ENCODE data around the gene TMEM147. TPM values are rescaled to one million over a fixed set of nuclear protein-coding genes. Genes with fewer than 3 reads are reported as not detected.

TMEM147 gene
- total RNA-seq, 4 donors from 2014 or later, result 47.3 to 109 (median 91.6) TPM

DNA sequence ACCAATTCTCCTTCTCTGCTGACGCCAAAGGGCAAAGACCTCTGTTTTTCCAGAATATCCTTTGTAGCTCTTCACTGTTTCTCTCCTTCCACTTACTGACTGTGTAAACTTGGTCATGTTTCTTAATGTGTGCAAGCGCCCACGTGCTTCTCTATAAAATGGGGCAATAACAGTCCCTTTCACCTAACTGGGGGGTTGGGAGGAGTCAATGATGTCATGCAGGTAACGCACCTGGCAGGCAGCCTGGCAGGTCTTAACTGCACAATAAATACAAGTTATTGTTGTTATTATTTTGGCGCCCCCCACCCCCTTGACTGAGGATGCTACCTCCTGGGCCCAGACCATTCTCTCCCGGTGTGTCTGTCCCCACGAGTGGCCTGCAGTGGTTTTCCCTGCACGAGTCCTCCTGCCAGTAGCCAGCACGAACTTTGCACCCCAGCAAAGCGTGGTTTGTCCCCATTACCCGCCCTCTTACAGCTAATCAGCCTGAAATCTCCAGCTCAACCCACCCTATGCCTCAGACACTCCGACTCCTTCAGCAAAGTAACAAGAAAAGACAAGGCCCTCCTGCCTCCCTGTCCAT, 22.6 kb upstream of the TMEM147 start:
- intact Hi-C loops (cut with DNase I), result no loop called here
- Histone ChIP-seq H3K4me3 (no peak overlapping the region), H3K4me1 (no peaks in the 10 kb centered on the region), H3K27me3 (peaks cover 0 to 62% (median 0%) of the 10 kb centered on the region in 4 donors), H3K9me3 (no peaks in the 10 kb centered on the region), H3K36me3 (no peaks in the 10 kb centered on the region), H3K27ac (replicated peaks in 1 of 4) (no peak overlapping the region)
- WGBS, result 80% methylated on average over 12 of the region's 12 CpGs
- TF ChIP-seq POLR2AphosphoS5 (IDR thresholded peaks at IDR 0.05), result no peak
- DNase-seq (ENCODE audit: extremely low spot score), result no peak

DNA sequence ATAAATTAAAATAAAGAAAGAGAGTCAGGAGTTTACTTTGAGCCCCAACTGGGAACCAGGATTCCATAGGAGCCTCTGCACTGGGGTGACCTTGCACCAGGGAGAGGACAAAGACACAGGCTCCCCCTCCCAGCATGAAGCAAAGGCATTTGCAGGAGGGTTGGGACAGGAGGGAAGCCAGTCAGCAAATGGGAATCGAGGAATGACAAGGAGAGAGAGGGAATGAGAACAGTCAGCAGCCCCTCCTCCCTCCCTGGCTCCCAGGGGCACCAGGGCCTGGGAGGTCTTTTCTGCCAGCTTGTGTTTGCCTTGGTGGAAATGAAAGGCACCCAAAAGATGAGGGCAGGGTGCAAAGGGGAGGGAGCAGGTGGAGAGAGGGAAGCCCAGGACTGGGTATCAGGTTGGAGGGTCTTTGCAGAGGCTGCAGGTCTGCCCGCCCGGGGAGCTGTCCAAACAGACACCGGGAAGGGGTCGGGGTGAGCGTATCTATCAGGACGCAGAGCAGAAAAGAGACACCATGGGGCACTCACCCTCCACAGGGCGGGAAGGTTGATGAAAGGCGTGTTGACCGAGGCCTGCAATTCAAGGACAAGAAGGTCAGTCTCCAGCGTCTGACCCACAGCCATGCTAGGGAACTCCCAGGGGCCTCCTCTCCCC, 21.1 kb upstream of the TMEM147 start:
- H3K4me1 ChIP-seq, result no peaks in the 10 kb centered on the region
- no peak for DNase-seq (ENCODE audit: extremely low spot score)
- intact Hi-C loops (cut with DNase I), result no loop called here
- no peak overlapping the region for H3K4me3 ChIP-seq
- 23% methylated on average over 7 of the region's 11 CpGs for WGBS
- TF ChIP-seq POLR2A (IDR thresholded peaks at IDR 0.05; ENCODE audit: low read depth) (no peak), EP300 (IDR thresholded peaks at IDR 0.05) (no peak), POLR2AphosphoS5 (IDR thresholded peaks at IDR 0.05) (no peak)
- TF ChIP-seq, protein P1, sequence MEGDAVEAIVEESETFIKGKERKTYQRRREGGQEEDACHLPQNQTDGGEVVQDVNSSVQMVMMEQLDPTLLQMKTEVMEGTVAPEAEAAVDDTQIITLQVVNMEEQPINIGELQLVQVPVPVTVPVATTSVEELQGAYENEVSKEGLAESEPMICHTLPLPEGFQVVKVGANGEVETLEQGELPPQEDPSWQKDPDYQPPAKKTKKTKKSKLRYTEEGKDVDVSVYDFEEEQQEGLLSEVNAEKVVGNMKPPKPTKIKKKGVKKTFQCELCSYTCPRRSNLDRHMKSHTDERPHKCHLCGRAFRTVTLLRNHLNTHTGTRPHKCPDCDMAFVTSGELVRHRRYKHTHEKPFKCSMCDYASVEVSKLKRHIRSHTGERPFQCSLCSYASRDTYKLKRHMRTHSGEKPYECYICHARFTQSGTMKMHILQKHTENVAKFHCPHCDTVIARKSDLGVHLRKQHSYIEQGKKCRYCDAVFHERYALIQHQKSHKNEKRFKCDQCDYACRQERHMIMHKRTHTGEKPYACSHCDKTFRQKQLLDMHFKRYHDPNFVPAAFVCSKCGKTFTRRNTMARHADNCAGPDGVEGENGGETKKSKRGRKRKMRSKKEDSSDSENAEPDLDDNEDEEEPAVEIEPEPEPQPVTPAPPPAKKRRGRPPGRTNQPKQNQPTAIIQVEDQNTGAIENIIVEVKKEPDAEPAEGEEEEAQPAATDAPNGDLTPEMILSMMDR (IDR thresholded peaks at IDR 0.05), result no peak
- H3K27me3 ChIP-seq, result peaks cover 0 to 76% (median 3%) of the 10 kb centered on the region in 4 donors
- H3K36me3 ChIP-seq, result no peaks in the 10 kb centered on the region
- H3K9me3 ChIP-seq, result no peaks in the 10 kb centered on the region
- no peak overlapping the region for H3K27ac ChIP-seq (replicated peaks in 1 of 4)

DNA sequence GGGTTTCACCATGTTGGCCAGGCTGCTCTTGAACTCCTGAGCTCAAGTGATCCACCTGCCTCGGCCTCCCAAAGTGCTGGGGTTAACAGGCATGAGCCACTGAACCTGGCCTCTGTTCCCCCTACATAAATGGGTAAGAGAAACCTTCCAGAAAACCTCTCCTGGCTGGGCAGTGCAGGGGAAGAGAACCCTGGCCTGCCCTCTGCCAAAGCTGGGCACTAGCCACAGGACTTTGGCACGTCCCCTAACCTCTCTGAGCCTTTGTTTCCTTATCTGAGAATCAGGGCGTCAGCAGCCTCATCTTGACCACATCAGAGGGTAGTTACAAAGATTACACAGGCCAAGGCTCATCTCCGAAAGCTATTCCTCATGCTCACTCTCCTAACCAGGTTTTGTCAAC, 19.6 kb upstream of the TMEM147 start:
- WGBS, result 77% methylated on average over 3 of the region's 4 CpGs
- no peak for TF ChIP-seq POLR2AphosphoS5 (IDR thresholded peaks at IDR 0.05)
- TF ChIP-seq POLR2A (IDR thresholded peaks at IDR 0.05; ENCODE audit: low read depth), result no peak
- TF ChIP-seq, protein P1 (IDR thresholded peaks at IDR 0.05), result no peak
- TF ChIP-seq EP300 (IDR thresholded peaks at IDR 0.05), result no peak
- no peak for DNase-seq (ENCODE audit: extremely low spot score)
- intact Hi-C loops (cut with DNase I), result no loop called here
- Histone ChIP-seq H3K27ac (replicated peaks in 1 of 4) (no peak overlapping the region), H3K4me1 (no peaks in the 10 kb centered on the region), H3K27me3 (peaks cover 0 to 92% (median 3%) of the 10 kb centered on the region in 4 donors), H3K36me3 (no peaks in the 10 kb centered on the region), H3K9me3 (no peaks in the 10 kb centered on the region), H3K4me3 (no peak overlapping the region)

DNA sequence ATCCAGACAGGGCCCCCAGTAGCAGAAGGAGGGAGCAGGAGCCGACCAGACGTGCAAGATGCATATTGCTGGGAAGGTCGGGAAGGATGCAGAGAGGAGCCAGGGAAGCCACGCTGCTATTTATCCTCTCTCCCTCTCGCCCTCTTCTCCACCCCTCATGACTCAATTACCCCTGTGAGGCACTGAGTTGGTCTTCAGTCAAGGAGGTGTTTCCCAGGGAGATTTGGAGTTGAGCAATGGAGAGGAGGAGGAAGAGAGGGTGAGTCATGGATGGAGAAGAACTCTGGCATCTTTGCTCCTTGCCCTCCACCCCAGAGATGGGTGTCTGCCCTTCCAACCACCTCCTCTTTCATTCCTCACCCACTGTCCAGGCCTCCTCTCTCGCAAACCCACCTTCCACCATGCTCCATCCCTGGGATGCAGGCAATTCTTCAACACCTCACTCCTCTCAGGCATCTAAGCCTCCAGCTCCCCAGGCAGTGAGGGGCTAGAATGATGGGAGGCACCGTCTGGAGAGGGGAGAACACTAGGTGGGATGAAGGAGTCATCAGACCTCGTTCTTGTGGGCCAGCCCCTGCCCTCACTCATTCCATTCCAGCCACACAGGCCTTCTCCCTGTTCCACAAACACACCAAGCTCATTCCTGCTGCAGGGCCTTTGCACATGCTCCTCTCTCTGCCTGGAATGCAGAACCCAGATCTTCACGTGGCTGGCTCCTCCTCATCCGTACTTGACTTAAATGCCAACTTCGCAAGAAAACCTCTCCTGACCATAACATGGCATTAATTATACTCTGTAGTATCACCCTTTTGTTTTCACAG, 17.0 kb upstream of the TMEM147 start, which contains the start of gene SBSN:
Gene SBSN (minus strand): TSS at position 94 of the 821 bp plus-strand sequence. CDS start 30 bp downstream, at position 64.
- Histone ChIP-seq H3K4me1 (peaks cover 3 to 4% (median 4%) of the 10 kb centered on the region in 4 donors), H3K9me3 (no peaks in the 10 kb centered on the region), H3K27ac (replicated peaks in 1 of 4) (no peak within 1 kb of the TSS), H3K36me3 (no peaks in the 10 kb centered on the region), H3K4me3 (no peak within 1 kb of the TSS), H3K27me3 (peaks cover 0 to 100% (median 16%) of the 10 kb centered on the region in 4 donors)
- intact Hi-C loops (cut with DNase I), result no loop called here
- DNase-seq (ENCODE audit: extremely low spot score), result no peak
- TF ChIP-seq, protein P1 (IDR thresholded peaks at IDR 0.05), result no peak
- no peak for TF ChIP-seq POLR2AphosphoS5 (IDR thresholded peaks at IDR 0.05)
- TF ChIP-seq EP300 (IDR thresholded peaks at IDR 0.05), result no peak
- TF ChIP-seq POLR2A (IDR thresholded peaks at IDR 0.05; ENCODE audit: low read depth), result no peak
- 77% methylated on average over 11 of the region's 11 CpGs for WGBS
